Cardiac fibroblast (primary cell): ENCODE data around the gene BCAP31.
"Not testable (repeated sequence)": the region's sequence is repeated elsewhere in the genome, so short reads cannot be mapped to it uniquely, and the experiment has no call there.

ENCODE experiments used
- DNase-seq, 2 donors: peaks; one replicate each; pipeline versions ENCODE4 v3.0.0 to v3.0.0-alpha.2; 2010; ENCODE audit warnings: low read depth in 2 of 2
- H3K4me3 ChIP-seq, 2 donors: replicated peaks in 1 of 2; 1 replicate in 1 of 2; 2 replicates in 1 of 2; pipeline ENCODE4 v1.5.1; 2011; ENCODE audit warnings: low read depth in 2 of 2, low read length in 2 of 2, mild to moderate bottlenecking in 2 of 2, moderate library complexity in 1 of 2
- CTCF ChIP-seq: IDR thresholded peaks from one replicate; pipeline ENCODE4 v1.5.1; 2011; ENCODE audit warnings: low read depth, mild to moderate bottlenecking, low read length, inconsistent platforms

Gene BCAP31

GRCh38 chrX:153732401-153732800 lies 8.2 kb upstream of the BCAP31 start:
- no peak overlapping the region for H3K4me3 ChIP-seq
- no peak for DNase-seq
- TF ChIP-seq CTCF = no peak

GRCh38 chrX:153731845-153732215 lies 7.6 kb upstream of the BCAP31 start:
- DNase-seq = no peak
- TF ChIP-seq CTCF = no peak

GRCh38 chrX:153731117-153731844 lies 7.1 kb upstream of the BCAP31 start:
- TF ChIP-seq CTCF = no peak
- DNase-seq = peak; percentile 58 to 68
- no peak overlapping the region for H3K4me3 ChIP-seq

More at GRCh38 chrX:153731845-153732215, 7.6 kb upstream of the BCAP31 start:
- no peak overlapping the region for H3K4me3 ChIP-seq

- not testable (repeated sequence) for H3K4me3 ChIP-seq, DNase-seq
Observed at GRCh38 chrX:153730115-153730514, 5.9 kb upstream of the BCAP31 start.

- TF ChIP-seq CTCF = no peak
- H3K4me3 ChIP-seq = no peak overlapping the region
- DNase-seq = no peak
Observed at GRCh38 chrX:153728951-153729631, 4.9 kb upstream of the BCAP31 start.

- no peak overlapping the region for H3K4me3 ChIP-seq
- DNase-seq = no peak
- TF ChIP-seq CTCF = no peak
Observed at GRCh38 chrX:153728095-153728494, 3.9 kb upstream of the BCAP31 start.

GRCh38 chrX:153727123-153727931 lies 3.1 kb upstream of the BCAP31 start:
- no peak for TF ChIP-seq CTCF
- DNase-seq = peak in 1 of 2 donors; percentile 49
- peak overlapping the region in 1 of 2 donors; percentile 30 for H3K4me3 ChIP-seq
